Activated T-cell treated with anti-CD3 and anti-CD28 coated beads for 1 hour (primary cell): ENCODE results near the gene ALDOB.
"Not testable (repeated sequence)": the region's sequence is repeated elsewhere in the genome, so short reads cannot be mapped to it uniquely, and the experiment has no call there.

Source experiments
- DNase-seq: peaks from one replicate; pipeline ENCODE4 v3.0.0-alpha.2; 2020; ENCODE audit warnings: low read depth

The ALDOB gene

GRCh38 chr9:101421653-101422065, 13.9 kb downstream of the ALDOB start:
- no peak for DNase-seq

GRCh38 chr9:101419863-101420262, 15.7 kb downstream of the ALDOB start:
- no peak for DNase-seq

GRCh38 chr9:101418518-101419430, 16.8 kb downstream of the ALDOB start:
- DNase-seq: no peak

- DNase-seq: no peak
Measured at GRCh38 chr9:101417977-101418376, 17.6 kb downstream of the ALDOB start.

GRCh38 chr9:101417389-101417788, 18.2 kb downstream of the ALDOB start:
- DNase-seq: no peak

- no peak for DNase-seq
Measured at GRCh38 chr9:101415578-101415977, 20.0 kb downstream of the ALDOB start.

GRCh38 chr9:101414839-101415238, 20.7 kb downstream of the ALDOB start:
- no peak for DNase-seq

GRCh38 chr9:101409079-101409477, 26.5 kb downstream of the ALDOB start:
- DNase-seq: no peak

GRCh38 chr9:101408374-101409078, 27.0 kb downstream of the ALDOB start:
- no peak for DNase-seq

- no peak for DNase-seq
Measured at GRCh38 chr9:101403516-101404285, 31.9 kb downstream of the ALDOB start.

GRCh38 chr9:101400120-101400519, 35.5 kb downstream of the ALDOB start:
- no peak for DNase-seq

GRCh38 chr9:101399643-101399970, 36.0 kb downstream of the ALDOB start:
- DNase-seq: no peak

GRCh38 chr9:101398930-101399642, 36.5 kb downstream of the ALDOB start:
- no peak for DNase-seq

GRCh38 chr9:101398068-101398929, 37.3 kb downstream of the ALDOB start, which contains the start of the genes MRPL50 and ZNF189:
Gene MRPL50, minus strand, starts transcription at chr9:101398618. Its CDS starts 26 bp downstream, at chr9:101398592.
Gene ZNF189, plus strand, starts transcription at chr9:101398851. Its CDS starts 306 bp downstream, at chr9:101399157.
- peak; percentile 88 for DNase-seq

GRCh38 chr9:101397746-101398067, 37.9 kb downstream of the ALDOB start:
- no peak for DNase-seq

- DNase-seq: no peak
Measured at GRCh38 chr9:101394687-101395086, 40.9 kb downstream of the ALDOB start.

GRCh38 chr9:101393135-101393534, 42.4 kb downstream of the ALDOB start:
- no peak for DNase-seq

GRCh38 chr9:101388507-101388993, 47.0 kb downstream of the ALDOB start:
- no peak for DNase-seq

GRCh38 chr9:101387871-101388506, 47.6 kb downstream of the ALDOB start:
- DNase-seq: no peak

GRCh38 chr9:101384873-101385536, 50.6 kb downstream of the ALDOB start, which contains the start of gene BAAT:
Gene BAAT, minus strand, starts transcription at chr9:101385006. Its CDS starts 13,602 bp downstream, at chr9:101371404.
- DNase-seq: not testable (repeated sequence)
